ENCODE measurements around the gene GJC2. TPM values are rescaled to one million over a fixed set of nuclear protein-coding genes. Genes with fewer than 3 reads are reported as not detected.

The GJC2 gene
- total RNA-seq, 1 experiment from 2014 or later = 1.6 TPM

- Histone ChIP-seq H3K4ac (ENCODE audit: low read depth, low read length) (no peak overlapping the region), H4K20me1 (ENCODE audit: control insufficient read depth, insufficient read depth, insufficient read length) (no peaks in the 10 kb centered on the region), H2BK120ac (ENCODE audit: low read depth, low read length, poor library complexity, severe bottlenecking) (no peak overlapping the region), H4K8ac (replicated peaks; ENCODE audit: insufficient read length, low read depth, low read length) (no peak overlapping the region), H3K56ac (ENCODE audit: insufficient read length, low read depth, low read length) (no peak overlapping the region), H3K79me2 (ENCODE audit: insufficient read depth, low read length) (no peaks in the 10 kb centered on the region), H2BK15ac (ENCODE audit: low read depth, low read length) (no peak overlapping the region), H3K18ac (ENCODE audit: insufficient read length, low read depth, low read length) (no peak overlapping the region), H2BK12ac (ENCODE audit: insufficient read length, low read depth, low read length) (no peak overlapping the region), H2AFZ (ENCODE audit: low read length) (no peak overlapping the region), H2AK5ac (ENCODE audit: insufficient read length, low read length) (no peak overlapping the region), H4K5ac (ENCODE audit: insufficient read length, low read depth, low read length) (no peak overlapping the region), H4K91ac (ENCODE audit: insufficient read length, low read depth, low read length) (no peak overlapping the region), H2BK5ac (ENCODE audit: insufficient read length, low read length) (no peak overlapping the region), H3K4me2 (ENCODE audit: insufficient read depth, insufficient read length, low read length) (no peak overlapping the region), H3K27me3 (ENCODE audit: insufficient read depth, low read length) (peaks cover 3% of the 10 kb centered on the region; the same call in 1 of the 2 replicates), H3K23ac (ENCODE audit: insufficient read length, low read depth, low read length) (no peak overlapping the region), H3K4me1 (ENCODE audit: insufficient read depth, low read length) (no peaks in the 10 kb centered on the region), H2BK20ac (ENCODE audit: low read depth, low read length, poor library complexity, severe bottlenecking) (no peak overlapping the region), H3K27ac (ENCODE audit: insufficient read length, low read depth, low read length) (no peak overlapping the region), H3K9ac (ENCODE audit: extremely low read depth, insufficient read length, low read length) (no peak overlapping the region), H3K79me1 (ENCODE audit: insufficient read depth, low read depth, low read length, poor library complexity, severe bottlenecking) (no peaks in the 10 kb centered on the region), H3K23me2 (ENCODE audit: insufficient read length, low read depth, low read length, poor library complexity, severe bottlenecking) (peaks cover 3% of the 10 kb centered on the region), H3K9me3 (ENCODE audit: control insufficient read depth, low read depth, low read length) (no peaks in the 10 kb centered on the region), H3K14ac (ENCODE audit: insufficient read depth, low read length) (no peak overlapping the region), H3T11ph (ENCODE audit: low read length) (no peak overlapping the region)
- no peak for TF ChIP-seq CTCF (conservative IDR thresholded peaks at IDR 0.05)
- Mint-ChIP-seq H3K36me3 (ENCODE audit: insufficient read depth in 1 of 3, low read depth in 3 of 3) (no peaks in the 10 kb centered on the region), H3K4me3 (no peak overlapping the region), H3K27me3 (ENCODE audit: low read depth) (peaks cover 77% of the 10 kb centered on the region), H3K27ac (no peak overlapping the region), H3K9me3 (no peaks in the 10 kb centered on the region), H3K4me1 (peaks cover 6 to 9% of the 10 kb centered on the region in 2 experiments; a peak in 3 of 4 replicates)
- WGBS (ENCODE audit: extremely low coverage, insufficient read length, low lambda C conversion rate) = no CpG with 5 or more reads among the region's 12 CpGs
- DNase-seq = no peak
Measured at GRCh38 chr1:228134591-228134990, 15.1 kb upstream of the GJC2 start.

Data from H9 (cell line).